Measurements from ENCODE around the gene WDR86.

DNA sequence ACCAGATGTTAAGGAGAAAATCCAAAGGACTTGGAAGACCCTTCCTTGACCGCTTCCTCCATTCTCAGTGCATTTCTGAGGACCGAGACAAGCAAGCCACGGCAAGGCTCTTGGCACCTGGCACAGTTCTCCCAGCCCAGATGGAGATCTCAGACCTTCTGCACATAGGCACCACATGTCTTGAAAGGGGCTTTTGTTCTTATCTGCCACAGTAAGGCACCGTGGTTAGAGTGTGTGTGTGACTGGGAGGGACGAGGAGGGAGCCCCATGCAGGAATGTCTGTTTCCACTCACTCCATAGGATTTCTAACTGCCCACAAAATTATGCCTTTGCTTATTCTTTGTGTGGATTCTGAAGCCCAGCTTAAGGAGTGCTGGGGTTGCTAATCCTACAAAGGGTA, 10.3 kb upstream of the WDR86 start:
- no peak for TF ChIP-seq CTCF (IDR thresholded peaks at IDR 0.05)
- no peak for TF ChIP-seq POLR2A (IDR thresholded peaks at IDR 0.05)
